ENCODE results near the gene METRN.

GRCh38 chr16:672851-673250 is 42.1 kb upstream of the METRN start:
- no peak for TF ChIP-seq POLR2A (IDR thresholded peaks at IDR 0.05)
- TF ChIP-seq CTCF (IDR thresholded peaks at IDR 0.05), result no peak
- TF ChIP-seq POLR2AphosphoS5 (IDR thresholded peaks at IDR 0.05), result no peak
- no peak for TF ChIP-seq EP300 (IDR thresholded peaks at IDR 0.05; ENCODE audit: low read depth)

Data from transverse colon (tissue), 4 donors.